ENCODE results near the gene KDM6A.

KDM6A gene

DNA sequence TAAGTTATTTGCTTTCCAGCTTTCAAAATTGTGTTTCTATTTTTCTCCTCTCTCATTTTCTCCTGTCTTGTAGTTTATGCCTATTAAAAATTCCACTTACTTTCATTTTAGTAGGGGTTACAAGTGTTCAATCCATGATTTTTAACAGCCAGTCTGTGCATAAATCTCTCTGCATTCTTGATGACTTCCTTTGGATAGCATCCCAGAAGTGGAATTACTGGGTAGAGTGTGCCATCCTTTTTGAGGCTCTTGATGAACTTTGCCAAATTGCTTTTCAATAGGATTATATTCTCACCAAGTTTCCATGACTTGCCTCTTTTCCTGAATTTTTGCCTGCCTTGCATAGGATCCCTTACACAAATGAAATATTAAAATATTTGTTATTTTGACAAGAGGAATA lies 269.2 kb downstream of the KDM6A start:
- Mint-ChIP-seq H3K27me3 (no peaks in the 10 kb centered on the region), H3K4me3 (no peak overlapping the region), H3K4me1 (ENCODE audit: low read depth) (no peaks in the 10 kb centered on the region), H3K27ac (no peak overlapping the region), H3K9me3 (no peaks in the 10 kb centered on the region), H3K36me3 (ENCODE audit: low read depth) (no peaks in the 10 kb centered on the region)

DNA sequence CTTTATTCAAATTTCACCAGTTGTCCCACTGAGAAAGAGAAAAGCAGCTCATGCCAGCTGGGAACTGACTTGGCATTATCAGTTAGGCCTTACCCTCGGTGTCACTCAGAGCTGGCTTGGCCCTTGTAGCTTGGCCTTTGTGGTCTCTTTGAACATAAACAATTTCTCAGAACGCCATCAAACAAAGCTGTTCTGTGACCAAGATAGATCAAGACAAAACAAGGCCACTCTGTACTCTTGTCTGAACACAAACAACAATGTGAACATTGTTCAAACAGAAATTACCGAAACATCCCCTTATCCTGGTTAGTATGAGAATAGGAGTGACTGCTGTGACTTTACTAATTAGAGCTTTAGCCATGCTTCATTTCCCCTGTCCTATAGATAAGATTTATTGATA lies 270.5 kb downstream of the KDM6A start:
- H3K4me1 Mint-ChIP-seq (ENCODE audit: low read depth): no peaks in the 10 kb centered on the region

DNA sequence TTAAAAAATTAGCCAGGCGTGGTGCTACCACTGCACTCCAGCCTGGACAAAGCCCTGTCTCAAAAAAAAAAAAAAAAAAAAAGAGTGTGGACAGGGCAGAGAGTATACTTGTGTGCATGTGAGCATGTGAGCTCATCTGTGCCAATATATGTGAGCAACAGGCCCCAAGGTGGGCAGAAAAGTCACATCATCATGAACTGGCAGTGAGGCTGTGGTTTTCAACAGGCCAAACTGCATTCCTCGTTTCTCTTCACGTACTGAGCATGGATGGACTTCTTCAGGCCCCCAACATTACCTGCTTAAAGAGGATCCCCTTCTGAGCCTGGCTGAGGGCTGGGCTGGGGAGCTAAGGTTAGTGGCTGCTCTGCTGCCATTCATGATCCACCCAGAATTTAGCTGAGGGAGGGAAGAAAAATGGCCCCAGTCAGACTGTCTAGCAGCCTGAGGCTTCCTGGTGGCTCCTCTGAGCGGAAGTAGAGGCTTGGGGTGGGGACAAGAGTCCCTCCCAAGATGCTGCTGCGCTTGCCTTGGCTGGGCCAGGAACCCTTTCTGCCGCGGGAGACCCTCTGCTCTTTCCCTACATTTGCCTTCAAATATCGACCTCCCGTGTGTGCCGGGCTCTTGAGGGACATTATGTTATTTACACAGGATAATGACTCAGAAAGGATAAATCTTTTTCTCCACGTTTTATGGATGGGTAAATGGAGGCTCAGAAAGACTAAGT lies 272.7 kb downstream of the KDM6A start:
- no peak overlapping the region for H3K27ac Mint-ChIP-seq
- H3K36me3 Mint-ChIP-seq (ENCODE audit: low read depth): no peaks in the 10 kb centered on the region
- H3K9me3 Mint-ChIP-seq: no peaks in the 10 kb centered on the region
- H3K4me1 Mint-ChIP-seq (ENCODE audit: low read depth): no peaks in the 10 kb centered on the region
- no peaks in the 10 kb centered on the region for H3K27me3 Mint-ChIP-seq
- H3K4me3 Mint-ChIP-seq: no peak overlapping the region

More for the DNA sequence above, 270.5 kb downstream of the KDM6A start:
- Mint-ChIP-seq H3K9me3 (no peaks in the 10 kb centered on the region), H3K36me3 (ENCODE audit: low read depth) (no peaks in the 10 kb centered on the region), H3K27me3 (no peaks in the 10 kb centered on the region), H3K27ac (no peak overlapping the region), H3K4me3 (no peak overlapping the region)

DNA sequence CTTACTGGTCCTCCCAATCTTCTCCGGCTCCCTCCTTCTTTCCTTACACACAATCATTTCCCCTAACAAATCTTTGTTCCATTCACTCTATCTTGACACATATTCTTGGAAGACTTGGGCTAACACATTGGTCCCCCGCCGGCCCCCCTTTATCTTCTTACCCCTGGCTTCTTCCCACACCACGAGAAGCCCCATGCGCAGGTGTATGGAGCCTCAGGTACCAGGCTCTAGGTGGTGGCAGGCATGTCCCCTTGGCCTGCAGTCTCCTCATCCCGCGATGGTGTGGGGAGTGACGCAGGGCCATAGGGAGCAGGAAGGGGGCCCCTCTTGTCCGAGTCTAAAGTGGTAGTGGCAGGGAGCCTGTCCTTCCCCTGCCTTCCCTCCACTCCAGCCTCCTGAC lies 277.8 kb downstream of the KDM6A start:
- Mint-ChIP-seq H3K4me3 (no peak overlapping the region), H3K9me3 (no peaks in the 10 kb centered on the region), H3K4me1 (ENCODE audit: low read depth) (no peaks in the 10 kb centered on the region), H3K27ac (no peak overlapping the region), H3K27me3 (no peaks in the 10 kb centered on the region), H3K36me3 (ENCODE audit: low read depth) (no peaks in the 10 kb centered on the region)

DNA sequence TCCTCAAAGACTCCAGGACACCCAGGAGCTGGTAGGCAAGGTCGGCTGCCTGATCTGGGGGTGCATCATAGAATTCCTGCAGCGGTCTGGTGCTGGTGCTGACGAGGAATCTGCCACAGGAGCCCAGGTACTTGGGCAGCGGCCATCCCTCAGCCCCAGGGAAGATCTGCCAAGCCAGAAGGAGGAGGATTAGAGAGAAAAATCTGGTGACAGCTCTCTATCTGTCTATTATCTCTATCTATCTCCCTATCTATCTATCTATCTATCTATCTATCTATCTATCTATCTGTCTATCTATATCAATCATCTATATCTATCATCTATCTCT lies 281.0 kb downstream of the KDM6A start:
- Mint-ChIP-seq H3K4me3 (no peak overlapping the region), H3K27ac (no peak overlapping the region), H3K4me1 (ENCODE audit: low read depth) (no peaks in the 10 kb centered on the region), H3K9me3 (no peaks in the 10 kb centered on the region), H3K27me3 (no peaks in the 10 kb centered on the region), H3K36me3 (ENCODE audit: low read depth) (no peaks in the 10 kb centered on the region)

DNA sequence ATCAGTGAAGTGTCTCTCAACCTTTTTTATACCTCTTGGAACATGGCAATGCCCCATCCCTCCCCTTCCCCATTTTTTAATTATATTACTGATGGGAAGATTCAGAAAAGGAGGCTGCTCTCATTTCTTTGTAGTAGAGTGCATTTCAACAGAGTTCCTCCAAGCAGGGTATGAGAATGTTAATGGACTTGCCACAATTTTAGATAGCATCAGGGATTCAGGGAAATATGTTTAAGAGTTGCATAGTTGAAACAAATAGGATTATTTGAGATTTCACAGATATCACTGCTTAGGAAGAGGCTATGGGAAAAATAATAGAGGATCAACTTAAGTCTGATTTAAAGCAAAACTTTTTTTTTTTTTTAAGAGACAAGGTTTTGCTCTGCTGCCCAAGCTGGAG lies 281.5 kb downstream of the KDM6A start:
- H3K27me3 Mint-ChIP-seq: no peaks in the 10 kb centered on the region
- H3K27ac Mint-ChIP-seq: no peak overlapping the region
- no peaks in the 10 kb centered on the region for H3K36me3 Mint-ChIP-seq (ENCODE audit: low read depth)
- H3K9me3 Mint-ChIP-seq: no peaks in the 10 kb centered on the region
- no peak overlapping the region for H3K4me3 Mint-ChIP-seq
- no peaks in the 10 kb centered on the region for H3K4me1 Mint-ChIP-seq (ENCODE audit: low read depth)

DNA sequence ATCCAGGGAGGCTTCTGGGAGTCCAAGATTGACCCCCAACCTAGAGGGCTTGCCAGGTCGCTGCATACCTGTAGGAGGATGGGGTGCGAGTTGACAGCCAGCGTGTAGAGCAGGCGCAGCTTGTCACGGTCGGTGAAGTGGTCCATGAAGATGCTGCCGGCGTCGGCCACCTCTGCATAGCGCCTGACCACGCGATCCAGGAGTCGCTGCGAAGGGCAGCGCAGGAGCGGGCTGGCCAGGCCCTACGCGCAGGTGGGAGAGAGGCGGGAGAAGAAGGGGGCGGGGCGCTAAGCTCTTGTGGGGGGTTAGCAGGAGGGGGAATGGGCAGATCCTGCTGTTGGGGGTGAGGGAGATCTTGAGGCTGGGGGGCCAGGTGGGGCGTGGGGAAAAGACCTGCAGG lies 284.7 kb downstream of the KDM6A start:
- H3K9me3 Mint-ChIP-seq: peaks cover 4% of the 10 kb centered on the region
- H3K36me3 Mint-ChIP-seq (ENCODE audit: low read depth): no peaks in the 10 kb centered on the region
- no peaks in the 10 kb centered on the region for H3K4me1 Mint-ChIP-seq (ENCODE audit: low read depth)
- H3K4me3 Mint-ChIP-seq: no peak overlapping the region
- no peaks in the 10 kb centered on the region for H3K27me3 Mint-ChIP-seq
- H3K27ac Mint-ChIP-seq: no peak overlapping the region
